Vagina (tissue), 2 donors: Measurements from ENCODE around the gene HAUS8. TPM values are rescaled to one million over a fixed set of nuclear protein-coding genes. Genes with fewer than 3 reads are reported as not detected.
"Not testable (repeated sequence)": the region's sequence is repeated elsewhere in the genome, so short reads cannot be mapped to it uniquely, and the experiment has no call there.

Experiments used
- DNase-seq, 2 donors: peaks; one replicate each; pipeline ENCODE4 v3.0.0-alpha.2; 2017; ENCODE audit errors: extremely low spot score in 2 of 2
- H3K27ac ChIP-seq: fragments of 200-600 bp; sonication (generic); one replicate; pipeline ENCODE4 v1.5.1; 2019
- H3K27me3 ChIP-seq: fragments of 200-600 bp; sonication (generic); one replicate; pipeline ENCODE4 v1.5.1; 2019
- H3K36me3 ChIP-seq, 2 donors: fragments of 200-600 bp; sonication (generic); one replicate each; pipeline ENCODE4 v1.5.1; 2017 to 2019
- H3K4me1 ChIP-seq: fragments of 200-600 bp; sonication (generic); one replicate; pipeline ENCODE4 v1.5.1; 2019
- H3K4me3 ChIP-seq, 2 donors: fragments of 200-600 bp; sonication (generic); 1 replicate in 1 of 2; 2 replicates in 1 of 2; pipeline ENCODE4 v1.5.1; 2016 to 2019
- H3K9me3 ChIP-seq: fragments of 200-600 bp; sonication (generic); one replicate; pipeline ENCODE4 v1.5.1; 2019
- POLR2A ChIP-seq, 2 donors: fragments of 450-650 bp; IDR thresholded peaks; one replicate each; pipeline ENCODE4 v1.6.1; 2017; ENCODE audit warnings: antibody characterized with exemption in 2 of 2, mild to moderate bottlenecking in 2 of 2, moderate library complexity in 2 of 2
- POLR2AphosphoS5 ChIP-seq, 2 donors: sonication (generic); formaldehyde crosslinking; IDR thresholded peaks; one replicate each; pipeline ENCODE4 v1.9.0; 2017; ENCODE audit warnings: antibody characterized with exemption in 2 of 2, mild to moderate bottlenecking in 2 of 2, low read depth in 1 of 2; ENCODE audit not compliant: insufficient read depth in 1 of 2
- intact Hi-C: fragments of 100-400 bp; cut with DNase I; formaldehyde crosslinking; loops from one replicate; pipeline ENCODE4 v1.15.1; 2023
- total RNA-seq: library from RNA; depleted of rRNA; stranded (reverse); fragments of >200 nt; gene quantifications from one replicate; pipeline ENCODE4 v1.2.3, GENCODE V29; 2016
- TF ChIP-seq, protein P1 (sequence below), 3 experiments: fragments of 450-650 bp in 2 of 3; fragments of 200-600 bp in 1 of 3; sonication (generic) in 1 of 3; IDR thresholded peaks; one replicate each; pipeline ENCODE4 v1.5.1; 2017 to 2019; ENCODE audit warnings: antibody characterized with exemption in 3 of 3, mild to moderate bottlenecking in 2 of 3, moderate library complexity in 2 of 3

The HAUS8 gene
- total RNA-seq, 1 donor from 2014 or later: 4.7 TPM

- Histone ChIP-seq H3K36me3 (no peaks in the 10 kb centered on the region), H3K4me1 (peaks cover 7% of the 10 kb centered on the region), H3K27me3 (peaks cover 4% of the 10 kb centered on the region), H3K9me3 (no peaks in the 10 kb centered on the region), H3K27ac (no peak overlapping the region), H3K4me3 (no peak overlapping the region)
- no peak for DNase-seq
- intact Hi-C loops: no loop called here
- TF ChIP-seq POLR2AphosphoS5 (IDR thresholded peaks at IDR 0.05; ENCODE audit: insufficient read depth in 1 of 2, low read depth in 1 of 2) (no peak), POLR2A (IDR thresholded peaks at IDR 0.05) (no peak)
- TF ChIP-seq, protein P1, sequence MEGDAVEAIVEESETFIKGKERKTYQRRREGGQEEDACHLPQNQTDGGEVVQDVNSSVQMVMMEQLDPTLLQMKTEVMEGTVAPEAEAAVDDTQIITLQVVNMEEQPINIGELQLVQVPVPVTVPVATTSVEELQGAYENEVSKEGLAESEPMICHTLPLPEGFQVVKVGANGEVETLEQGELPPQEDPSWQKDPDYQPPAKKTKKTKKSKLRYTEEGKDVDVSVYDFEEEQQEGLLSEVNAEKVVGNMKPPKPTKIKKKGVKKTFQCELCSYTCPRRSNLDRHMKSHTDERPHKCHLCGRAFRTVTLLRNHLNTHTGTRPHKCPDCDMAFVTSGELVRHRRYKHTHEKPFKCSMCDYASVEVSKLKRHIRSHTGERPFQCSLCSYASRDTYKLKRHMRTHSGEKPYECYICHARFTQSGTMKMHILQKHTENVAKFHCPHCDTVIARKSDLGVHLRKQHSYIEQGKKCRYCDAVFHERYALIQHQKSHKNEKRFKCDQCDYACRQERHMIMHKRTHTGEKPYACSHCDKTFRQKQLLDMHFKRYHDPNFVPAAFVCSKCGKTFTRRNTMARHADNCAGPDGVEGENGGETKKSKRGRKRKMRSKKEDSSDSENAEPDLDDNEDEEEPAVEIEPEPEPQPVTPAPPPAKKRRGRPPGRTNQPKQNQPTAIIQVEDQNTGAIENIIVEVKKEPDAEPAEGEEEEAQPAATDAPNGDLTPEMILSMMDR (IDR thresholded peaks at IDR 0.05): no peak
Measured at GRCh38 chr19:17025361-17025760, 49.9 kb downstream of the HAUS8 start.

DNA sequence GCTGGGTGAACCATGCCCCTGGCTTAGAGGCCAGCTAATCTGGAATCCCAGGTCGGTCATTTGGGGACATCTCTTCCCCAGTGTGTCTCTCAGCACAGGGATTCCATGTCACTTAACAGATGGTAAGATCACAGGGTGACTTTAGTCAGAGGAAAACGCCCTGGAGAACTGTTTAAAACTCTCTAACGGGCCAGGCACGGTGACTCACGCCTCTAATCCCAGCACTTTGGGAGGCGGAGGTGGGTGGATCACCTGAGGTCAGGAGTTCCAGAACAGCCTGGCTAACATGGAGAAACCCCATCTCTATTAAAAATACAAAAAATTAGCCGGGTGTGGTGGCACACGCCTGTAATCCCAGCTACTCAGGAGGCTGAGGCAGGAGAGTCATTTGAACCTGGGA lies 50.3 kb downstream of the HAUS8 start:
- H3K9me3 ChIP-seq, DNase-seq, H3K4me1 ChIP-seq, H3K27me3 ChIP-seq, H3K36me3 ChIP-seq, H3K27ac ChIP-seq, H3K4me3 ChIP-seq, intact Hi-C loops: not testable (repeated sequence)

GRCh38 chr19:17023805-17024204 lies 51.4 kb downstream of the HAUS8 start:
- H3K36me3 ChIP-seq: no peaks in the 10 kb centered on the region
- TF ChIP-seq, protein P1 (IDR thresholded peaks at IDR 0.05): no peak
- no peak for TF ChIP-seq POLR2AphosphoS5 (IDR thresholded peaks at IDR 0.05; ENCODE audit: insufficient read depth in 1 of 2, low read depth in 1 of 2)
- TF ChIP-seq POLR2A (IDR thresholded peaks at IDR 0.05): no peak
- H3K27ac ChIP-seq: no peak overlapping the region
- intact Hi-C loops: no loop called here
- H3K27me3 ChIP-seq: peaks cover 4% of the 10 kb centered on the region
- no peak for DNase-seq
- peaks cover 7% of the 10 kb centered on the region for H3K4me1 ChIP-seq
- no peaks in the 10 kb centered on the region for H3K9me3 ChIP-seq
- no peak overlapping the region for H3K4me3 ChIP-seq

GRCh38 chr19:17022738-17023137 lies 52.5 kb downstream of the HAUS8 start:
- TF ChIP-seq, protein P1 (IDR thresholded peaks at IDR 0.05): no peak
- TF ChIP-seq POLR2AphosphoS5 (IDR thresholded peaks at IDR 0.05; ENCODE audit: insufficient read depth in 1 of 2, low read depth in 1 of 2): no peak
- no peak for TF ChIP-seq POLR2A (IDR thresholded peaks at IDR 0.05)
- no peak for DNase-seq
- H3K4me1 ChIP-seq: peaks cover 7% of the 10 kb centered on the region
- no peak overlapping the region for H3K27ac ChIP-seq
- no peak overlapping the region for H3K4me3 ChIP-seq
- H3K36me3 ChIP-seq: no peaks in the 10 kb centered on the region
- intact Hi-C loops: no loop called here
- no peaks in the 10 kb centered on the region for H3K9me3 ChIP-seq
- H3K27me3 ChIP-seq: peaks cover 4% of the 10 kb centered on the region

- intact Hi-C loops: no loop called here
- no peaks in the 10 kb centered on the region for H3K36me3 ChIP-seq
- DNase-seq: no peak
- H3K9me3 ChIP-seq: no peaks in the 10 kb centered on the region
- H3K4me3 ChIP-seq: no peak overlapping the region
- TF ChIP-seq, protein P1 (IDR thresholded peaks at IDR 0.05): no peak
- TF ChIP-seq POLR2AphosphoS5 (IDR thresholded peaks at IDR 0.05; ENCODE audit: insufficient read depth in 1 of 2, low read depth in 1 of 2) (no peak), POLR2A (IDR thresholded peaks at IDR 0.05) (no peak)
- no peaks in the 10 kb centered on the region for H3K27me3 ChIP-seq
- no peak overlapping the region for H3K27ac ChIP-seq
- peaks cover 7% of the 10 kb centered on the region for H3K4me1 ChIP-seq
Measured at GRCh38 chr19:17021793-17022590, 53.3 kb downstream of the HAUS8 start.
